ENCODE results near the gene CSTF1.

- TF ChIP-seq CTCF (IDR thresholded peaks at IDR 0.05; ENCODE audit: poor library complexity) (no peak), EZH2phosphoT487 (IDR thresholded peaks at IDR 0.05; ENCODE audit: low read depth, severe bottlenecking, unreplicated experiment) (no peak), EZH2 (IDR thresholded peaks at IDR 0.05; ENCODE audit: borderline replicate concordance) (no peak)
Observed at GRCh38 chr20:56360908-56361205, 31.6 kb upstream of the CSTF1 start.

All from hepatocyte (in vitro differentiated cells).